Osteocyte (in vitro differentiated cells): ENCODE results near the gene CD80. TPM values are rescaled to one million over a fixed set of nuclear protein-coding genes. Genes with fewer than 3 reads are reported as not detected.
A peak's percentile ranks its signal among the peaks of the same experiment; 100 is the strongest.
"Not testable (repeated sequence)": the region's sequence is repeated elsewhere in the genome, so short reads cannot be mapped to it uniquely, and the experiment has no call there.

Experiments used
- DNase-seq: peaks from one replicate; pipeline ENCODE4 v3.0.0; 2021; ENCODE audit warnings: mixed read lengths; ENCODE audit not compliant: unreplicated experiment; ENCODE audit errors: extremely low spot score
- H3K27ac Mint-ChIP-seq: one replicate; pipeline ENCODE4 v1.8.0; 2021; ENCODE audit warnings: mild to moderate bottlenecking, mixed read lengths; ENCODE audit not compliant: unreplicated experiment
- H3K27me3 Mint-ChIP-seq: one replicate; pipeline ENCODE4 v1.8.0; 2021; ENCODE audit warnings: mixed read lengths; ENCODE audit not compliant: unreplicated experiment
- H3K36me3 Mint-ChIP-seq: one replicate; pipeline ENCODE4 v1.8.0; 2021; ENCODE audit warnings: mixed read lengths; ENCODE audit not compliant: unreplicated experiment
- H3K4me1 Mint-ChIP-seq: one replicate; pipeline ENCODE4 v1.8.0; 2021; ENCODE audit warnings: mixed read lengths; ENCODE audit not compliant: unreplicated experiment
- H3K4me3 Mint-ChIP-seq: one replicate; pipeline ENCODE4 v1.8.0; 2021; ENCODE audit warnings: mild to moderate bottlenecking, moderate library complexity, mixed read lengths; ENCODE audit not compliant: unreplicated experiment
- H3K9me3 Mint-ChIP-seq: one replicate; pipeline ENCODE4 v1.8.0; 2021; ENCODE audit warnings: mixed read lengths; ENCODE audit not compliant: unreplicated experiment
- total RNA-seq: library from RNA; stranded (reverse); gene quantifications from 2 replicates; pipeline ENCODE4 v1.2.1, GENCODE V29; 2021
- TF ChIP-seq, protein P1 (sequence below): fragments of 200-600 bp; sonication (generic); IDR thresholded peaks from 2 replicates; pipeline ENCODE4 v1.5.0; 2021; ENCODE audit warnings: antibody characterized with exemption, mild to moderate bottlenecking, moderate library complexity

CD80 gene
- total RNA-seq, 1 donor from 2014 or later, result not detected

GRCh38 chr3:119595639-119596334 is 36.4 kb upstream of the CD80 start:
- Mint-ChIP-seq H3K9me3 (no peaks in the 10 kb centered on the region), H3K4me1 (peaks cover 30% of the 10 kb centered on the region), H3K4me3 (no peak overlapping the region), H3K27ac (peak overlapping the region; percentile 21), H3K36me3 (no peaks in the 10 kb centered on the region), H3K27me3 (no peaks in the 10 kb centered on the region)
- TF ChIP-seq, protein P1, sequence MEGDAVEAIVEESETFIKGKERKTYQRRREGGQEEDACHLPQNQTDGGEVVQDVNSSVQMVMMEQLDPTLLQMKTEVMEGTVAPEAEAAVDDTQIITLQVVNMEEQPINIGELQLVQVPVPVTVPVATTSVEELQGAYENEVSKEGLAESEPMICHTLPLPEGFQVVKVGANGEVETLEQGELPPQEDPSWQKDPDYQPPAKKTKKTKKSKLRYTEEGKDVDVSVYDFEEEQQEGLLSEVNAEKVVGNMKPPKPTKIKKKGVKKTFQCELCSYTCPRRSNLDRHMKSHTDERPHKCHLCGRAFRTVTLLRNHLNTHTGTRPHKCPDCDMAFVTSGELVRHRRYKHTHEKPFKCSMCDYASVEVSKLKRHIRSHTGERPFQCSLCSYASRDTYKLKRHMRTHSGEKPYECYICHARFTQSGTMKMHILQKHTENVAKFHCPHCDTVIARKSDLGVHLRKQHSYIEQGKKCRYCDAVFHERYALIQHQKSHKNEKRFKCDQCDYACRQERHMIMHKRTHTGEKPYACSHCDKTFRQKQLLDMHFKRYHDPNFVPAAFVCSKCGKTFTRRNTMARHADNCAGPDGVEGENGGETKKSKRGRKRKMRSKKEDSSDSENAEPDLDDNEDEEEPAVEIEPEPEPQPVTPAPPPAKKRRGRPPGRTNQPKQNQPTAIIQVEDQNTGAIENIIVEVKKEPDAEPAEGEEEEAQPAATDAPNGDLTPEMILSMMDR, result no peak
- DNase-seq, result no peak

GRCh38 chr3:119594929-119595328 is 35.5 kb upstream of the CD80 start:
- H3K4me3 Mint-ChIP-seq, H3K36me3 Mint-ChIP-seq: not testable (repeated sequence)

DNA sequence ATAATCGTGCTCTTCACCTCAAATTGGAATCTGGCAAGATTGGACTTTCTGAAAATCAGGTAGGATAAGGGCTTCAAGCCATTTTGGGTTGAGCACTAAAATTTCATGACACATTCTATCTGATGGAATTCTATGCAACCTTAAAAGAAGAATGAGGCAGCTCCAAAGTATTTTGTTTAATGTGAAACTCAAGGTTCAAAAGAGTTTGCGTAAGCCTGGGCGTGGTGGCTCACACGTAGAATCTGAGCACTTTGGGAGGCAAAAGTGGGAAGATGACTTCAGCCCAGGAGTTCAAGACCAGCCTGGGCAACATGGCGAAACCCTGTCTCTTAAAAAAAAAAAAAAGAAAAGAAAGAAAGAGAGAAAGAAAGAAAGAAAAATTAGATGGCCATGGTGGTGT is 34.7 kb upstream of the CD80 start:
- Mint-ChIP-seq H3K4me3 (no peak overlapping the region), H3K9me3 (no peaks in the 10 kb centered on the region), H3K4me1 (peaks cover 27% of the 10 kb centered on the region), H3K27ac (no peak overlapping the region), H3K27me3 (peaks cover 2% of the 10 kb centered on the region), H3K36me3 (no peaks in the 10 kb centered on the region)
- no peak for DNase-seq
- TF ChIP-seq, protein P1, result no peak

More at GRCh38 chr3:119594929-119595328, 35.5 kb upstream of the CD80 start:
- not testable (repeated sequence) for H3K27me3 Mint-ChIP-seq, H3K9me3 Mint-ChIP-seq, DNase-seq, H3K27ac Mint-ChIP-seq
- peaks cover 30% of the 10 kb centered on the region for H3K4me1 Mint-ChIP-seq

DNA sequence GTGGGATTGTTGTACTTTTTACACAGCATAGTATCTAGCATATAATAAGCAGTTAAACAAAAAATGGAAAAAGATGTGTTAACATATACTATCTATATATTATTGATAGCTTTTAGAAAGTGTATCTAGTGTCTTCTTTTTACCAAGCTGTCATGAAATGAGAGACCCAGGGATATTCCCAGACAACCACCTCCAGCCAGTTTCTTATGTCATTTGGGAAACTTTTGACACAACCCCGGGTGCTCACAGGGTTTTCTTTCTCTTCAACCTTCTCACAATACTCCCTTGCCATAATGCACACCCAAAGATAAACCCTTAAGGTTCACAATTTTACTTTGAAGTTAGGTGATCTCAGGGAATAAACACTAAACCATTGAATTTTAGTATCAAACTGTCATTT is 33.4 kb upstream of the CD80 start:
- Mint-ChIP-seq H3K27me3 (peaks cover 2% of the 10 kb centered on the region), H3K27ac (no peak overlapping the region), H3K36me3 (no peaks in the 10 kb centered on the region), H3K4me1 (peaks cover 19% of the 10 kb centered on the region), H3K9me3 (no peaks in the 10 kb centered on the region), H3K4me3 (no peak overlapping the region)
- TF ChIP-seq, protein P1, result no peak
- no peak for DNase-seq

DNA sequence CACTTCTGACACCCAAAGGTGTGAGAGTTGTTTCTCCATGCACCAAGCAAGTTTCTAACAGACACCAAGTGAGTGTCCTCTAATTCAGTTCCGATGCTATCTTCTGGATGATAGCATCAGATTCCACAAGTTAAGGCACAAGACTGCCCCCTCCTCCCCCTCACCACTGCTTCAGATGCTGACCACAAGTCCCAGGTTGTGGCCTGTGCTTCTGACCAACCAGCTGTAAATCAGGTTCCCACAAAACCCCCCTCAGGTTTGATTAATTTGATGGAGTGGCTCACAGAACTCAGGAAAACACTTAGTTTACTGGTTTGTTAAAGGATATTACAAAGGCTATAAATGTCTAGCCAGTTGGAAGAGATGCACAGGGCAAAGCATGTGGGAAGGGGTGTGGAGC is 31.3 kb upstream of the CD80 start:
- Mint-ChIP-seq H3K9me3 (no peaks in the 10 kb centered on the region), H3K27me3 (peaks cover 2% of the 10 kb centered on the region), H3K4me3 (no peak overlapping the region), H3K36me3 (no peaks in the 10 kb centered on the region), H3K4me1 (peaks cover 2% of the 10 kb centered on the region), H3K27ac (no peak overlapping the region)
- TF ChIP-seq, protein P1, result no peak
- DNase-seq, result no peak
